Cerebellar cortex (tissue), 1 donor: ENCODE data around the gene COPZ1.
A peak's percentile ranks its signal among the peaks of the same experiment; 100 is the strongest.
"Not testable (repeated sequence)": the region's sequence is repeated elsewhere in the genome, so short reads cannot be mapped to it uniquely, and the experiment has no call there.

Experiments used
- DNase-seq: peaks from one replicate; pipeline ENCODE4 v3.0.0-alpha.2; 2015; ENCODE audit warnings: low spot score

COPZ1 gene

DNA sequence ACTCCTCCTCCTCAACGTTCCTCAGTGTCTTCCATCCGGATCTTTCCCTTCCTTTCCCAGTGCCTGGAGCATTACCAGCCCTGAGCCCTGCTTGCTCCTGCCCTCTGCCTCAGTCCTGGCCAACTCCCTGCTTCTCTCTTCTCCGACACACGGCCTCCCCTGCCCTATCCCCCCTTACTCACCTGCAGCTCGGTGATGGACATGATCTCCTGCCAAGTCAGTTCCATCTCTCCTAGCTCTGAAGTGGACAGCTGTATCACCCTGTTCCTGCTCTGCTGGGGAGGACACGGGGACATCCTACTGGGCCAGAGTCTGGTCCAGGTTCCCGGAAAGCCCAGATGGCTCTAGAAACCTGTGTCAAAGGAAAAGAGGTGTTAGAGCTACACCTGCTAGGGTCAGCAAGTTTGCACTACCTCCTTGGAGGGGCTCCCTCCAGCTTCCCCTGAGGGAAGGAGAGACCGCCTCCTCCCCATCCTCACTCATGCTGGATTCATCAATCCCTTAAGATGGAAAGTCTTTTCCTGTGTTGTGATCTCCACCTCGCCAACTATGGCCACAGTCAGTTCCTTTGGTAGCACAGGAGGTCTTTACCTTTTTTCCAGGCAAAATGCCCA is 29.9 kb upstream of the COPZ1 start:
- no peak for DNase-seq

DNA sequence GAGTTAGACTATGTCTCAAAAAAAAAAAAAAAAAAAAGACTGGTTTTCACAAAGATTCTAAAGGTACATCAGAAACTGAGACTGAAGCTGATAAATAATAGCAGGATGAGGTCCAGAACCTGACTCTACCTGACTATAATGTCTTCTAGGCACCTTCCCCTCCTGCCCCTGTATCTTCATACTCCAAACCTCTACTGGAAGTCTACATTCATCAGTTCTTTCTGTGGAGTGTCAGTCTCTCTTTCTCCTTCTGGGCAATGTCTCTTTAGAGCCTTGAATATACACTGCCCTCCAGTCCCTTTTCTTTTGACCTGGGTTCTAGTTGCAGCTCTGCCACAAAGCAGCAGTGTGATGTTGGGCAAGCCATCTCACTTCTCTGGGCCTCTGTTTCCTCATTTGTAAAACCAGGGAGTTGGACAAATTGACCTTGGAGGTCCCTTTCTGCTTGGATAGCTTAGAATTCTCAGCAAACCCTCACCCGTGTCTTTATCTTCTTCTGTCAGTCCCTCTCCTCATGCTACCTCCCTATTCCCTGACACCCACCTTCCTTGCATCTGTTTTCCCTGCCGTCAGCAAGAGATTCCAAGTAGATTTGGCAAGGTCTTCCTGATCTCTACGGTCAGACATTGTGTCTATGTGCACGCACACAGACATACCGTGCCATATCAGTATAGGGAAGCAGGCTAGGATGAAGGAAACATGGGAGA is 28.4 kb upstream of the COPZ1 start:
- DNase-seq, result no peak

DNA sequence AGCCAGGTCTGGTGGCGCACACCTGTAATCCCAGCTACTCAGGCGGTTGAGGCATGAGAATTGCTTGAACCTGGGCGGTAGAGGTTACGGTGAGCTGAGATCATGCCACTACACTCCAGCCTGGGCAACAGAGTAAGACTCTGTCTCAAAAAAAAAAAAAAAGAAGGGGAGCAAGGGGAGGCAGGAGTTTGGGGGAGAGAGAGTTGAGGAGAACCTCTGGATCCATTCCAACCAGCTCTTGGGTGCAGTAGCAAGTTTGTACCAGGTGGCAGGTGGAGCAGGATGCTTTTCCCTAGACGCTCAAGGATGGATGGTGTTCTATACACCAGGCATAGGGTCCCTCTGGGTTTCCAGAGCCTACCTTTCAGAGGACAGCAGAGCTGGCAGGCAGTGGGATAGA is 26.0 kb upstream of the COPZ1 start:
- DNase-seq, result no peak

DNA sequence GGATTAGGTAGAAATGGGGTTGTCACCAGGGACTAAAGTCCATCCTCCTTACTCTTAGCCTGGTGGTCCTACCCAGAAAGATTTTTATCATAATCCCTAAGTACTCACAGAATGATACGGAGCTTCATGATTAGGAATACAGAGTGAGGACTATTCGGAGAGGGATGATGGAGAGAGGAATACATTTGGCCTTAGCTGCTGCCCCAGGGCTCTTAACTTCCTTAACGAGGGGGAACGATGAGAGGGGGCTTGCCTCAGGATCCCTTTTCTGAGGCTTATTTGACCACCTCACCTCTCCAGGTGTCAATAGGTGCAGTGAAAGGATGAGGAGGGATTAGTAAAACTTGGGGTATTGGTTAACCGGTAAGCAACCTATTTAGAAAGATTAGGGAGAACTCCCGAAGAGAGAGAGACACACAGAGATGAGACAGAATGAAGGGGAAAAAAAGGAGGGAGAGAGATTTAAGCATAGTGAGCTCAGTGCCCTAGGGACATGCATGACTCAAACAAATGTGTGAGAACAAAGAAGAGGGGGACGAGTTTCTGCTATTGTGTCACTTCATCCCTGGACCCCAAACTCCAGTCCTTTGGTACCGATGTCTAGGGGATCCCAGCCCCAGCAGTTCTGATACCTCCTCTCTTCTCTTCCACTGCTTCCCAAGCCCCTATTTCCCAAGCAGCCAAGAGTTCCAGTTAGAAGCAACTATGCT is 25.3 kb upstream of the COPZ1 start:
- DNase-seq, result no peak

DNA sequence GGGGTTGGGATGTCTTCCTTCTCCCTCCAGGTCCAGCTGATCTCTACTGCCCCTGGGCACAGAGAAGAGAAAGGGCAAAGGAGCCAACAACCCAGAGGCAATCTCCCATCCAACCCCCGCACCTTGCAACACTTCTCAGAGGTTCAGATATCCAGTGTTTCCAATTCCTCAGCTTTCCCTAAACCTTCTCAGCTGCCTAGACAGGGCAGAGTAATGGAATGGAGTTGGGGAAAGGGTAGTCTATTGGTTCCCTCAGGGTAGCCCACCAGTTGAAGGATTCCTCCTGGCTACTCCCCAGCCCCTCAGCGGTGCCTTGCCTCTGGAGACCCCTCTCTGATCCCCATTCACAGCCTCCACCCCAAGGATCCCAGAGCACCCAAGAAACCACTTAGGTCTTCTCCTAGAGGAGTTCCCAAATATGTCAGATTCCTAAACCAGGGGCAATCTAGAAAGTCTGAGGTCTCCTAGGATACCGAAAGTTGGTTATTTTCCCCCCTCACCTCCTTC is 24.7 kb upstream of the COPZ1 start:
- no peak for DNase-seq

DNA sequence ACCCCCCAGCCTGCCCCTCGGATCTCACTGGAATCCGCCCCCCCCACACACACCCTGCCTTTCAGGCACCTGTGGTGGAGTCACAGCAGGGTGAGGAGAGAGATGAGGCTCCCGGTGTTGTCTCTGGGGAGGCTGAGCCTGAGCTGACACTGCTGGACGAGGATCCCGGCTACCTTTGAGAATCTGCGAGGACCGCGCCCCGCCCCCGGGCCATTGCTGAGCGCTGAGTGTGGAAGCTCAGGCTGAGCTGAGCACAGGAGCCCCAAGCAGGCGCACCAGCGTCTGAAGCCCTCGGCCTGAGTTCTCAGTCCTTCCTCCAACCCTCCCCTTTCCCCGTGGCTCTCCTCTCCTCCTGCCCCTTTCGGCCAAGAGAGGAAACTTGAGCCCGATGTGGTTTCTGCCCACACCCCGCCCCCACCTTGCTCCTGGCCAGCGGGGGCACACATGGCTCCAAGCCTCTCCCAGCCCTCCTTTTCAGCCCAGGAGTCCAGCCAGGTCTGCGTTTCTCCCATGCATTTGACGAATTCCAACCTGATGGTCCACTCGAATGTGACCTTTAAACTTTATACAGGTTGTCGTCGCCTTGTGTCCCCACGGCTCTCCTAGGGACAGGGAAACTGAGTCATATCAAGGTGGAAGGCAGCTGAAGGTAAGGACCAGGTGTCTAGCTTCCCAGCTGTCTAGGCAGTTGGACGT is 24.1 kb upstream of the COPZ1 start, which contains the start of gene NFE2:
TSS of gene NFE2 (minus strand) at position 284 of the 696 bp plus-strand sequence. CDS start 5,767 bp downstream, outside the sequence.
- peak; percentile 61 for DNase-seq

DNA sequence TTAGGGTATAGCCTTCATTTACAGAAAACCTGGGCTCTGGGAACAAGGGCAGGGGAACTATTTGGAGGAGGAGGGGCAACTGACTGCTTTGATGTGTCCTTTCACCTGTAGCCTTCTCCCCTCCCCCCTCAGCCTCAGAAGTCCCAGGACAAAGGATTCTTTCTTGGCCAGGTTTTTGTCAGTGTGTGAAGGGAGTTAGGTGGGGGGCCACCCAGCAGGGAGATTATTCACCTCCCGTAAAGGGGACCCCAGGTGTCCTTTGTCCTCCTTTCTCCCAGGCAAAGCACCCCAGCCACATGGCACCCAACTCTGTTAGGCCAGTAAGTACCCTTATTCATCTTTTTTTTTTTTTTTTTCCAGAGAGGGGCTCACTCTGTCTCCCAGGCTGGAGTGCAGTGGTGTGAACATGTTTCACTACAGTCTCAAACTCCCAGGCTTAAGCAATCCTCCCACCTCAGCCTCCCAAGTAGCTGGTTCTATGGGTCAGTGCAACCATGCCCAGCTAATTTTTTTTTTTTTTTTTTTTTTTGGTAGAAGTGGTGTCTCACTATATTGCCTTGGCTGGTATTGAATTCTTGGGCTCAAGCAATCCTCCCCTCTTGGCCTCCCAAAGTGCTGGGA is 23.4 kb upstream of the COPZ1 start:
- DNase-seq, result no peak

DNA sequence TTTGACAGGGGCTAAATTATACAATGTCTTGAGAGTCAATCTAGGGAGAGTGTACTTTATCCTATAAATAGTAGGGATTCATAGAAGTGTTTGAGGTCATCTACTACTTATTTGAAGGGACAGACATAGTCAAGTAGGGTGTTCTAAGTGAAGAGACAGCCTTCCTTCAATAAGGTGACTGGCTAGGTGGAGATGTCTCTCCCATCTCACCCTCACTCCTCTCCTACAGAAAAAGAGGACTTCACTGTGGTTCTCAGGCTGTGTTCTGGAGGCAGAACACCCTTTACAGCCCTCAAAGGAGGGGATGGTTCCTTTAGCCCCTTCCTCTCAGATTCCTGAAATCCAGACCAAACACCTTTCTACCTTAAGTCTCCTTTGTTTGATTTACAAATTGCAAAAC is 21.3 kb upstream of the COPZ1 start:
- DNase-seq, result no peak

DNA sequence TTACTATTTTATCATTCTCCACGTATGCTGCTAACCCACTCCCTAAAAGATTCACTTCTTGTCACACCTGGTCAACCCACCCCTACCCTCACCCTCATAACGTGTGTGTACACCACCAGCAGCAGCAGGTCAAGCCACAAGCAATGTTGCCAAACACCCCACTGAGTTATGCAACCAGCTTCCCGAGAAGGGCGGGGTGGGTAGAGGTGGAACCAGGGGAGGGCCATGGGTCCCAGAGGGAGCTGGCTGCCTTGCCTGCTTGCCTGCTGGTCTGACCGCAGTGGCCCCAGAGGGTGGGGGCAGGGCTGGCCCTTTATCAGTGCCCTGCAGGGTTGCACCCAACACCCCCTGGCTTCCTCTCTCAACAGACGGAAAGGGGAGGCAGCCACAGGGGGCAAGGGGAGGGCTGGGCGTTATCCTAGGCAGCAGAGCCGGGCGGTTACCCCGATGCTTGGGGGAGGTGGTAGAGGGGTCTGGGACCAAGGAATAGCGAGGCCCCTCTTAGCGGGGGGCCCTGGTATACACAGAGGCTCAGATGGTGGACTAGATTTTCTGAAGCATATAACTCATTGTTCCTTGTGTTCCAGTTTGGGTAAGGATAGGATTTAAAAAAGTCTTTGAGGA is 20.6 kb upstream of the COPZ1 start:
- no peak for DNase-seq

DNA sequence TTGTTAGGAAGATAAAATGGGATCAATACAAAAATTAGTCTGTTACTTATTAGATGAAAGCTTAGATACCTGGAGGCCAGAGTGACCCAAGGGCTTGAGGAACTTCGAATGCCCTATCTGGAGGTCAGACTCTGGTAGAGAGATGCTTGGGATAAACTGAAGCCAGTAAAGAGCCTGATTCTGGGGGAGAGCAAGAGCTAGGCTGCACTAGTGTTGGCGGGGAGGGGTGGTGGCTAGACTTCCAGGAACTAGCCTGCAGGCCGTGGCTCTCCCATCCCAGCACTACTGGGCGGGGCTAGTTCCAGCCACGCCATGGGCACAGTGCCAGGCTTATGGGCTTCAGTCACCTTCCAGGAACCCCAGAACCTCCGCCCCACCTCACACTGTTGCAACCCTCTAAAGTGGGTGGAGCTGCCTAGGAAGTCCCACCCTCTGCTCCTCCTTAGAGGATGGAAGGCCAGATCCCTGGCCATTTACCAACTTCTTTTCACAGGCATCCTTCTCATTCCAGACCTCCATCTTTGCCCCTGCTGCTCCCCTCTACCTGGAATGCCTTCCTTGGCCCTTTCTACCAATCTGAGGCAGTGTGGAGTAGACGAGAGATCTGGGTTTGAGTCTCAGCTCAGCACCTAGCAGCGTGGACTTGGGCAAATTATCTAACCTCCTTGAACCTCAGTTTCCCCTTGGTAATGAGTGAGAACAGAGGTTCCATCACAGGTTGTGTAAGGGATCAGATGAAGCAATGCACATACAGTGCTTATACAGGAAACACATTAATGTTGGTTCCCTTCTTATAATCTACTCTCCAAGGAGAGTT is 17.8 kb upstream of the COPZ1 start:
- no peak for DNase-seq

DNA sequence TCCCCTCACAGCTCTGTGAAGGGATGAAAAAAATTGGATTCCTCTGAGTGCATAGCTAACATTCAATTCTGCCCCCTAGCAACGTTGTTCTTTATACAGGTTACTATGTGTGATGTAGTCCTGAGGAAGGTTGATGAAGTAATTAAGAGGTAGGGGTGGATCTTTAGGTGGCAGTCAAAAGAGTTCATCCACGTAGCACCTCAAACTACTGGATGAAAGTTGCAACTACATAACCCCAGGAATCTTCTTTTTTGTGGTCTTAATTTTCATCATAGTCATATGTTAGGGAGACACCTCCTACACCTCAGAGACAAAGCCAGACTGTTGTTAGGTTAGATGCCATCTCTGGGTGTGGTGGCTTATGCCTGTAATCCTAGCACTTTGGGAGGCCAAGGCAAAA is 13.9 kb upstream of the COPZ1 start:
- no peak for DNase-seq

DNA sequence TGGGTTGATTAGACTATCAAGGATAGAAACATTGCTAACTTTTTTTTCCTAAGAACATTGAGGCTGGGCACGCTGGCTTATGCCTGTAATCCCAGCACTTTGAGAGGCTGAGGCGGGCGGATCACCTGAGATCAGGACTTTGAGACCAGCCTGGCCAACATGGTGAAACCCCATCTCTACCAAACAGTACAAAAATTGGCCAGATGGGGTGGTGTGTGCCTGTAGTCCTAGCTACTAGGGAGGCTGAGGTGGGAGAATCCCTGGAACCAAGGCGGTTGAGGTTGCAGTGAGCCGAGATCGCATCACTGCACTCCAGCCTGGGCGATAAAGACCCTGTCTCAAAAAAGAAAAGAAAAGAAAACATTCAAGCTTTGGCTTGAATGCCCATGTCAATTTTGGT is 12.6 kb upstream of the COPZ1 start:
- DNase-seq, result not testable (repeated sequence)

DNA sequence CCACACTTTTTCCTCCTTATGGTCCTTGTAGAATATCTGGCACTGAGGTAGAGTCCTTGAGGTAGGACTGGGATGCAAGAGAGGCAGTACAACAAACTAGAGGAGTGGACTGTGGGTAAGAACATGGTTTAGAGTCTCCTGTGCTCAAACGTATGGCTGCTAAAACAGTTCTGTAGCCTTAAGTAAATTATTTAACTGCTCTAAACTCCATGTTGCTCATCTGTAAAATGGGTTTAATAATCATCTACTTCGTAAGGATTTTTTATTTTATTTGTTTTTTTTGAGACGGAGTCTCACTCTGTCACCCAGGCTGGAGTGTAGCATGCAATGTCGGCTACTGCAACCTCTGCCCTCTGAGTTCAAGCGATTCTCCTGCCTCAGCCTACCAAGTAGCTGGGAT is 3.6 kb upstream of the COPZ1 start:
- no peak for DNase-seq

DNA sequence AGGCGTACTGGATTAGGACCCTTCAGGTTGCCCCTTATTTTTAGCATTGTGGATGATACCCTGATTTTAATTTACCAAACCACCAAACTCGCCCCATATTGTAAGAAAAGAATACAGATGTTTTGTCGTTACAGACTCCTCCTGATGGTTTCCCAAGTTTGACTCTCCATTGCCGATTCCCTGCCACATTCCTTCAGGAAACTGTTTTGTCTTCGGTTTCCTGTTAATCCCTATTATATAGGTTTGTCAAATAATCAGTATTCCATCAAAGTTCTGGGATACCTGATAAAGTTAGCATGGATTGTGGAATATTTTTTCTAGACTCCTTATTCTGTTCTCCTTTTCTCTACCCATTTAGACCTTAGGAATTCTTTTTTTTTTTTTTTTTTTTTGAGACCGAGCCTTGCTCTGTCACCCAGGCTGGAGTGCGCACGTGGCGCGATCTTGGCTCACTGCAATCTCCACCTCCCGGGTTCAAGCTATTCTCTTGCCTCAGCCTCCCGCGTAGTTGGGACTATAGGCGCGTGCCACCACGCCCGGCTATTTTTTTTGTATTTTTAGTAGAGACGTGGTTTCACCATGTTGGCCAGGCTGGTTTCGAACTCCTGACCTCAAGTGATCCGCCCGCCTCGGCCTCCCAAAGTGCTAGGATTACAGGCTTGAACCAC is 645 bp downstream of the COPZ1 start:
- DNase-seq, result not testable (repeated sequence)

DNA sequence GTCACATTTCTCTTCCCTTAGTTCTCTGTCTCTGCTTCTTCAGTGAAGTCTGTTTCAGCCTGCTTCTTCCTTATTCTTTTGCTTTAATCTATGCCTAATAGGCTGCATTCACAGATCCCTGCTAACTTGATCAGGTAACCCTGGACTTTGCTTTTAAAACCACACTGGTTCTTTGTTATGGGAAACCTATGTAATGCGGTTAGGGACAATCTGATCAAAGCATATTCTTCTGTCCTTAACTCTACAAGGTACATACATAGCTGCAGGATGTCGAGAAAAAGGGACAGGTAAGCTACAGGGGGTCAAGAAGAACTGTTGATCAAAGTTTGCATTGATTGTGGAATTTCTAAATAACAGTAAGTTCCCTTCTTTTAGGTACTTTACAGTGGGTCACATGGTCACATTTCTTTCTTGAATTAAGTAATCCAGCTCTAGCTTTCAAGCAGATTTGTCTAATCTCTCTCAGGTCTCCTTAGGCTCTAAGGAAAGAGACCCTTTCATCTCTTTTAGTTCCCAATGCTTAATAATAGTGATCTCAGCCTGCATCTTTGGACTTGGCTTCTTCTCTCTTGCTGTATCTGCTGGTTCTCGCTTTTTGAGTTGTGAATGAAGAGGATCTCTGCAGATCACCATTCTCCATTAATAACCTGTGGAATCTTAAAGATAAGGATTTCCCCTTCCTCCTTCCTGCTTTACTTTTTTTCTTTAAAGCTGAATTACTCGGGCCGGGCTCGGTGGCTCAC is 3.8 kb downstream of the COPZ1 start:
- peak; percentile 55 for DNase-seq

DNA sequence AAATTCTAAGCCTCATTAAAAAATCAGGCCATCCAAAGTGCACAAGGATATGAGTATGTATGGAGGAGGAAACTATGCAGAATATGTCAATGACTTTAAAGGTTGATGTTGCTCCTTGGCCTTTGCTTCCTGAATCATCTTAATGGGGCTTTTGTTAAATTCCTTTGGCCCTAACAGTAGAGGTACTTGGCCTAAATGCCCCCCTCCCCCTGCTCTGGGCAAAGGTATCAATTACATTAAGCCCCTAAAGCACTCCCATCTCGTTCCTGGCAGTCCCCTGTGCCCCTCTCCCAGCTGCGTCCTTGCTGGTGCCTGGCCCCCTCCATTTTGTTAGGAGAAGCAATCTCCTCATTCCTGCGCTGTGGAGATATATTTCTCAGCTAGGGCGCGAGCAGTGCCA is 4.8 kb downstream of the COPZ1 start:
- peak; percentile 87 for DNase-seq

DNA sequence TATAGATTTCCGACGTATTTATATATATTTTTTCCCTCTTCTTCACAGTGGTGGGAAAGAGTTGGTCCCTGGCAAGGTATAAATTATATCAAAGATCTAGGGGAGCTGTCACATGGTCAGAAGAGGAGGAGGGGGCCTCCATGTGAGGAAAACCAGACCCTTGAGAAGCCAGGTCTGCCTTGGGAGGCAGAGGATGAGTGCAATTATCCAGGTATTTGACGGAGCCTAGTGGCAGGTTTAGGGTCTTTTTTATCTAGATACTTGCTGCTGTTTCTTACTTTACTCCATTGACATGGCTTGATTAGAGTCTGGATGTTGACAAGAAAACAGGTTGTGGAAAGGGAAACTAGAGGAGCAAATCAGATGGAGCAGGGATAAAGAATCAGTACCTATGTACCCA is 5.5 kb downstream of the COPZ1 start:
- peak; percentile 49 for DNase-seq

DNA sequence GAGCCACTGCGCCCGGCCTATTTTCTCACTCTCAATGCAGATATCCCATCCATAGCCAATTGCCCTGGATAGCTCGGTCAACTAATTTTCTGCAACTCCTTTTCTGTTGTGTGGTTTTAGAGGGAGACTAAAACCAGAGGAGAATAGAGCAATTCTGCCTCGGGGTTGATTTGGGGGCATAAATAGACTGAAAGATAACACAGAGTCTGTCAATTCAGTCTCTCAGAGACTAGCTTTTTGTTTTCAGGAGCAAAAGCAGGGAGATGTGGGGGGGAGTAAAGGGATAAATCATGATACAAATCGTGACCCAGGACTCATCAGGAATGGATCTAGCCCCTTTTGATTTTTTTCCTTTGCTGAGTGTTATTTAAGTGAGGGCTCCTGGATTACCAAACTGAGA is 6.5 kb downstream of the COPZ1 start:
- DNase-seq, result no peak

DNA sequence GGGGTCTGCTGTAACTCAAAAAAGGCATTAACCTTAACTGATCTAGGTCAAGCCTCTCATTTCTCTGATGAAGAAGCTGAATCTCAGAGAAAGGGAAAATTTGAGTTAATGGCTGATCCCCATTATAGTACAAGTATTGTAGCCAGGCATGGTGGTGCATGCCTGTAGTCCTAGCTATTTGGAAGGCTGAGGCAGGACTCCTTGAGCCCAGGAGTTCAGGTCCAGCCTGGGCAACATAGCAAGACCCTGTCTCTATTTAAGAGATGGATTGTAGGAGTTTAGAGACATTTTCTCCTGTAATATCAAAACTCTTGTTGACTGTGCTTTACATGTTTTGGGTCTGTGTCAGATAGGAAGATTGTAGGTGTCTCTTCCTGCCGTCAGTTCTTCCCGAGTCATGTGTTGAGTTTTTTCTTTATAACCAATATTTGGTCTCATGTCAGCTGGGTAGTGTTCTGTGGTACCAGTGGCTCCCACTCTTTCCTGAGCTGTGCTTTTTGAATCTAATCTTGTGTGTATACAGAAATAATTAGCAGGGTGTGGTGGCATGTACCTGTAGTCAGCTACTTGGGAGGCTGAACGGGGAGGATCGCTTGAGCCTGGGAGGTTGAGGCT is 8.6 kb downstream of the COPZ1 start:
- DNase-seq, result no peak
